ENCODE measurements around the gene SINHCAF. TPM values are rescaled to one million over a fixed set of nuclear protein-coding genes. Genes with fewer than 3 reads are reported as not detected.

Gene SINHCAF
- total RNA-seq, 2 donors from 2014 or later = 24.4 to 34.5 TPM

GRCh38 chr12:31322801-31323207, 3.1 kb downstream of the SINHCAF start:
- peak overlapping the region in 3 of 4 donors; percentile 97 to 98 (median 98) for H3K27ac ChIP-seq
- H3K9me3 ChIP-seq = no peaks in the 10 kb centered on the region
- no peak for ATAC-seq
- H3K36me3 ChIP-seq (replicated peaks in 1 of 2; ENCODE audit: insufficient read depth in 1 of 2, low read depth in 2 of 2) = no peaks in the 10 kb centered on the region
- no peaks in the 10 kb centered on the region for H3K27me3 ChIP-seq
- DNase-seq = no peak
- 54 to 57% methylated on average over 5 of the region's 5 CpGs for WGBS, 2 donors
- intact Hi-C loops (cut with DNase I) = no loop called here
- TF ChIP-seq POLR2A (IDR thresholded peaks at IDR 0.05) = no peak
- TF ChIP-seq, protein P1, sequence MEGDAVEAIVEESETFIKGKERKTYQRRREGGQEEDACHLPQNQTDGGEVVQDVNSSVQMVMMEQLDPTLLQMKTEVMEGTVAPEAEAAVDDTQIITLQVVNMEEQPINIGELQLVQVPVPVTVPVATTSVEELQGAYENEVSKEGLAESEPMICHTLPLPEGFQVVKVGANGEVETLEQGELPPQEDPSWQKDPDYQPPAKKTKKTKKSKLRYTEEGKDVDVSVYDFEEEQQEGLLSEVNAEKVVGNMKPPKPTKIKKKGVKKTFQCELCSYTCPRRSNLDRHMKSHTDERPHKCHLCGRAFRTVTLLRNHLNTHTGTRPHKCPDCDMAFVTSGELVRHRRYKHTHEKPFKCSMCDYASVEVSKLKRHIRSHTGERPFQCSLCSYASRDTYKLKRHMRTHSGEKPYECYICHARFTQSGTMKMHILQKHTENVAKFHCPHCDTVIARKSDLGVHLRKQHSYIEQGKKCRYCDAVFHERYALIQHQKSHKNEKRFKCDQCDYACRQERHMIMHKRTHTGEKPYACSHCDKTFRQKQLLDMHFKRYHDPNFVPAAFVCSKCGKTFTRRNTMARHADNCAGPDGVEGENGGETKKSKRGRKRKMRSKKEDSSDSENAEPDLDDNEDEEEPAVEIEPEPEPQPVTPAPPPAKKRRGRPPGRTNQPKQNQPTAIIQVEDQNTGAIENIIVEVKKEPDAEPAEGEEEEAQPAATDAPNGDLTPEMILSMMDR (IDR thresholded peaks at IDR 0.05) = no peak
- peaks cover 16% of the 10 kb centered on the region for H3K4me1 ChIP-seq
- H3K4me3 ChIP-seq = no peak overlapping the region

DNA sequence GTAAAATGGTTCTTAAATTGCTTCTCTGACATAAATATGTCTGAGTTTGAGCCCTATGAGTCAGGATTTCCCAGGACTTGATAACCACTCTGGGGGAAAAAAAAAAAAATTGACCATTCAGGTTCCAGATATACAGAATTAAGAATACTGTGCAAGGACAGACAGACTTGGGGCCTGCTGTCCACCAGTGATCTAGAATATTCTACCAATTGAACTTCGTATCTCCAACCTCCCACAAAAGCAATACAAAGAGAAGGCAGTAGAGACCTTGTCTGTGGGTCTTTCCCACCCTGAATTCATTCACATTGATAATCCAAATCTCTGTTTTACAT, 4.1 kb downstream of the SINHCAF start:
- no peak for TF ChIP-seq POLR2A (IDR thresholded peaks at IDR 0.05)
- TF ChIP-seq, protein P1 (IDR thresholded peaks at IDR 0.05) = no peak
- ATAC-seq = no peak
- WGBS, 2 donors = 71 to 100% methylated on average over 1 of the region's 1 CpG
- Histone ChIP-seq H3K4me3 (no peak overlapping the region), H3K4me1 (peaks cover 23% of the 10 kb centered on the region), H3K9me3 (no peaks in the 10 kb centered on the region), H3K27ac (no peak overlapping the region), H3K27me3 (no peaks in the 10 kb centered on the region), H3K36me3 (replicated peaks in 1 of 2; ENCODE audit: insufficient read depth in 1 of 2, low read depth in 2 of 2) (no peaks in the 10 kb centered on the region)
- no peak for DNase-seq
- intact Hi-C loops (cut with DNase I) = no loop called here

- H3K36me3 ChIP-seq (replicated peaks in 1 of 2; ENCODE audit: insufficient read depth in 1 of 2, low read depth in 2 of 2) = no peaks in the 10 kb centered on the region
- ATAC-seq (no peak), DNase-seq (no peak)
- WGBS, 2 donors = 62% methylated on average over 4 of the region's 4 CpGs
- intact Hi-C loops (cut with DNase I) = no loop called here
- no peaks in the 10 kb centered on the region for H3K9me3 ChIP-seq
- no peak overlapping the region for H3K4me3 ChIP-seq
- H3K27me3 ChIP-seq = no peaks in the 10 kb centered on the region
- TF ChIP-seq, protein P1 (IDR thresholded peaks at IDR 0.05) = no peak
- no peak for TF ChIP-seq POLR2A (IDR thresholded peaks at IDR 0.05)
- H3K4me1 ChIP-seq = peaks cover 27% of the 10 kb centered on the region
- no peak overlapping the region for H3K27ac ChIP-seq
These were observed 4.6 kb downstream of the SINHCAF start for GRCh38 chr12:31321186-31321896.

DNA sequence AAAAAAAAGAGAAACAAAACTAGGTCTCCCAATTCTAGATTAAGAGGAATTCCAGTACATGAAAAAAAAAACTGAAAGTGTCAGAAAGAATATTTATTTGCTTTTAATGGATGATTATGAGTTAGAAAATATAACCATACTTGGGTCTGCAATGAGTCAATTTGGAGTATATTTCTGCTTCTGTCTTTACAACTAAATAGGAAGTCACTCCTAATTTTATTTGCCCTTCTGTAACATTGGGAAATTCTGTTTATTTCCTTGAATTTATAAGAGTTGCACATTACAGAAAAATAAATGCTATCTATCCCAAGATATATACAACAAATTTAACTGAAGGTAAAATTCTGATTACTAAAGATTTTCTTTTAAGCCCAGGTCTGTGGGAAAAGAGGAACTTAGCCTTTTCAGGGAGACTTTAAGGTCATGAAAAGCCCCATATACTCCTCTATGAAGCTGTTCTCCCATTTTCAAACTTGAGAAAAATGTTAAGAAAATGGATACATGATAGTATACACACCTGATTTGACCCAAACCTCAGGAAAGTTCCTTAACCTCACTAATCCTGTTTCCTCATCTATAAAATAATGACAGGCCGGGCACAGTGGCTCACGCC, 7.2 kb downstream of the SINHCAF start:
- no peak overlapping the region for H3K27ac ChIP-seq

More for the DNA sequence above, 7.2 kb downstream of the SINHCAF start:
- intact Hi-C loops (cut with DNase I) = no loop called here
- Histone ChIP-seq H3K9me3 (no peaks in the 10 kb centered on the region), H3K4me3 (no peak overlapping the region), H3K4me1 (peaks cover 36% of the 10 kb centered on the region), H3K27me3 (no peaks in the 10 kb centered on the region), H3K36me3 (replicated peaks in 1 of 2; ENCODE audit: insufficient read depth in 1 of 2, low read depth in 2 of 2) (no peaks in the 10 kb centered on the region)
- DNase-seq = no peak
- no peak for ATAC-seq
- TF ChIP-seq POLR2A (IDR thresholded peaks at IDR 0.05) = no peak
- TF ChIP-seq, protein P1 (IDR thresholded peaks at IDR 0.05) = no peak
- 85 to 90% methylated on average over 2 of the region's 2 CpGs for whole genome bisulfite sequencing, 2 donors
